ENCODE data around the gene ATP6AP1. TPM values are rescaled to one million over a fixed set of nuclear protein-coding genes. Genes with fewer than 3 reads are reported as not detected.

Gene ATP6AP1
- total RNA-seq, 2 experiments from 2014 or later, result 21.3 to 22.5 TPM

GRCh38 chrX:154380787-154381186 is 47.7 kb upstream of the ATP6AP1 start:
- DNase-seq, result no peak
- POLR2A ChIA-PET, result interaction anchor here (1.2 to 3.3 kb wide), 2 partner anchors 18 to 30 kb away, joined by 3 to 23 read pairs; partner anchors contain the start of gene RPL10
- intact Hi-C loops (cut with micrococcal nuclease), result no loop called here
- Mint-ChIP-seq H3K4me3 (peak overlapping the region; percentile 86), H3K9me3 (no peaks in the 10 kb centered on the region), H3K27me3 (no peaks in the 10 kb centered on the region), H3K4me1 (ENCODE audit: low read depth) (peaks cover 18% of the 10 kb centered on the region), H3K27ac (peak overlapping the region; percentile 91), H3K36me3 (ENCODE audit: low read depth) (peaks cover 13% of the 10 kb centered on the region)
- CTCF ChIA-PET, result no interaction called here
- no peak for ATAC-seq
- TF ChIP-seq, protein P1, sequence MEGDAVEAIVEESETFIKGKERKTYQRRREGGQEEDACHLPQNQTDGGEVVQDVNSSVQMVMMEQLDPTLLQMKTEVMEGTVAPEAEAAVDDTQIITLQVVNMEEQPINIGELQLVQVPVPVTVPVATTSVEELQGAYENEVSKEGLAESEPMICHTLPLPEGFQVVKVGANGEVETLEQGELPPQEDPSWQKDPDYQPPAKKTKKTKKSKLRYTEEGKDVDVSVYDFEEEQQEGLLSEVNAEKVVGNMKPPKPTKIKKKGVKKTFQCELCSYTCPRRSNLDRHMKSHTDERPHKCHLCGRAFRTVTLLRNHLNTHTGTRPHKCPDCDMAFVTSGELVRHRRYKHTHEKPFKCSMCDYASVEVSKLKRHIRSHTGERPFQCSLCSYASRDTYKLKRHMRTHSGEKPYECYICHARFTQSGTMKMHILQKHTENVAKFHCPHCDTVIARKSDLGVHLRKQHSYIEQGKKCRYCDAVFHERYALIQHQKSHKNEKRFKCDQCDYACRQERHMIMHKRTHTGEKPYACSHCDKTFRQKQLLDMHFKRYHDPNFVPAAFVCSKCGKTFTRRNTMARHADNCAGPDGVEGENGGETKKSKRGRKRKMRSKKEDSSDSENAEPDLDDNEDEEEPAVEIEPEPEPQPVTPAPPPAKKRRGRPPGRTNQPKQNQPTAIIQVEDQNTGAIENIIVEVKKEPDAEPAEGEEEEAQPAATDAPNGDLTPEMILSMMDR (IDR thresholded peaks at IDR 0.05), result no peak

DNA sequence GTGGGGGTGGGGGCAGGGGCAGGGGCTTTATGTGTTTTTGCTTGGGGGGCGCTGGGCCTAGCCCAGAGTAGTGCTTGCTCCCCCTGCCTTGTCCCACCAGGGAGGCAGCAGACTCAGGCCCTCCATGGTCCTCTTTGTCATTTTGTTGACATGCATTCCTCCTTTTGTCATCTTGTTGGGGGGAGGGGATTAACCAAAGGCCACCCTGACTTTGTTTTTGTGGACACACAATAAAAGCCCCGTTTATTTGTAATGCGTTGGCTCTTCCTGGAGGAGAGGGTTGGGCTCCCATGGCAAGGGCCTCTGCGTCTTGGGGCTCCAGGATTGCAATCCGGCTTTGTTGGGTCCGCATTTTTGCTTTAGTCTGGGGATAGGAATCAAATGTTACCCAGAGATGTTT is 47.2 kb upstream of the ATP6AP1 start:
- TF ChIP-seq, protein P1 (IDR thresholded peaks at IDR 0.05), result no peak
- intact Hi-C loops (cut with micrococcal nuclease), result no loop called here
- CTCF ChIA-PET, result interaction anchor here (1.0 kb wide), 1 partner anchor 8 kb away, joined by 4 read pairs; no protein-coding TSS in a partner anchor
- Mint-ChIP-seq H3K4me3 (no peak overlapping the region), H3K27ac (no peak overlapping the region), H3K36me3 (ENCODE audit: low read depth) (peaks cover 13% of the 10 kb centered on the region), H3K4me1 (ENCODE audit: low read depth) (peaks cover 18% of the 10 kb centered on the region), H3K9me3 (no peaks in the 10 kb centered on the region), H3K27me3 (no peaks in the 10 kb centered on the region)
- POLR2A ChIA-PET, result interaction anchor here (1.2 to 3.3 kb wide), 2 partner anchors 18 to 34 kb away, joined by 3 to 23 read pairs; partner anchors contain the start of gene RPL10
- DNase-seq, result no peak
- no peak for ATAC-seq

DNA sequence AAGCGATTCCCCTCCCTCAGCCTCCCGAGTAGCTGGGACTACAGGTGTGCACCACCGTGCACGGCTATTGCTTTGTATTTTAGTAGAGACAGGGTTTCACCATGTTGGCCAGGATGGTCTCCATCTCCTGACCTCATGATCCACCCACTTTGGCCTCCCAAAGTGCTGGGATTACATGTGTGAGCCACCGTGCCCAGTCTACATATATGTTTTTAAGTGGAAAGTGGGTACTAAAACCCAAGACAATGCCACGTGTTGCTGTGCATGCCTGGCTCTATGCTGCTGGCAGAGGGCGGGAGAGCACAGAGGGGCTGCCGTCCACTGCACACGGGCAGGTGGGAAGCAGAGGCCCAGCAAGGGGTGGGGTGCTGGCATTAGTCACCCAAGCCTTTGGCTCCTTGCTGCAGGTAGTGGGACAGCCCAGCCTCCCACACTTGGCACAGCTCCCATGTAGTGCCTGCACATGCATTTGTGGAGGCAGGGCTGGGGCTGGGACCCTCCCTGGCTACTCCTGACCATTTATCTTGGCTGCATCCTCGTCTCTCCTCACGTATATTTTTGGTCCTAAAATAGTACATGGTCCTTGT is 45.9 kb upstream of the ATP6AP1 start:
- ATAC-seq (no peak), DNase-seq (no peak)
- H3K36me3 Mint-ChIP-seq (ENCODE audit: low read depth), result peaks cover 13% of the 10 kb centered on the region
- H3K27ac Mint-ChIP-seq, result no peak overlapping the region
- no peaks in the 10 kb centered on the region for H3K9me3 Mint-ChIP-seq
- TF ChIP-seq, protein P1 (IDR thresholded peaks at IDR 0.05), result no peak
- peaks cover 9% of the 10 kb centered on the region for H3K4me1 Mint-ChIP-seq (ENCODE audit: low read depth)
- CTCF ChIA-PET, result interaction anchor here (1.0 to 2.1 kb wide), 2 partner anchors 9 kb away, joined by 4 to 11 read pairs; partner anchors contain the start of gene FLNA
- intact Hi-C loops (cut with micrococcal nuclease), result no loop called here
- POLR2A ChIA-PET, result interaction anchor here (0.6 to 1.5 kb wide), 7 partner anchors 12 to 86 kb away, joined by 3 to 14 read pairs (median 3); partner anchors contain the start of genes RPL10 and TAFAZZIN
- H3K27me3 Mint-ChIP-seq, result no peaks in the 10 kb centered on the region
- no peak overlapping the region for H3K4me3 Mint-ChIP-seq

- ChIA-PET POLR2A (interaction anchor here (0.7 to 1.5 kb wide), 7 partner anchors 8 to 85 kb away, joined by 3 to 14 read pairs (median 3); partner anchors contain the start of gene RPL10), CTCF (interaction anchor here (2.1 kb wide), 1 partner anchor 10 kb away, joined by 11 read pairs; the partner anchor contains the start of gene FLNA)
- H3K27me3 Mint-ChIP-seq, result no peaks in the 10 kb centered on the region
- peaks cover 9% of the 10 kb centered on the region for H3K4me1 Mint-ChIP-seq (ENCODE audit: low read depth)
- ATAC-seq, result no peak
- no peaks in the 10 kb centered on the region for H3K9me3 Mint-ChIP-seq
- no peak overlapping the region for H3K27ac Mint-ChIP-seq
- intact Hi-C loops (cut with micrococcal nuclease), result no loop called here
- H3K4me3 Mint-ChIP-seq, result no peak overlapping the region
- peaks cover 13% of the 10 kb centered on the region for H3K36me3 Mint-ChIP-seq (ENCODE audit: low read depth)
- TF ChIP-seq, protein P1 (IDR thresholded peaks at IDR 0.05), result no peak
- no peak for DNase-seq
These were observed 44.9 kb upstream of the ATP6AP1 start for GRCh38 chrX:154383359-154384283.
